Measurements from ENCODE around the gene GPAT2.
"Not testable (repeated sequence)": the region's sequence is repeated elsewhere in the genome, so short reads cannot be mapped to it uniquely, and the experiment has no call there.

The GPAT2 gene, protein sequence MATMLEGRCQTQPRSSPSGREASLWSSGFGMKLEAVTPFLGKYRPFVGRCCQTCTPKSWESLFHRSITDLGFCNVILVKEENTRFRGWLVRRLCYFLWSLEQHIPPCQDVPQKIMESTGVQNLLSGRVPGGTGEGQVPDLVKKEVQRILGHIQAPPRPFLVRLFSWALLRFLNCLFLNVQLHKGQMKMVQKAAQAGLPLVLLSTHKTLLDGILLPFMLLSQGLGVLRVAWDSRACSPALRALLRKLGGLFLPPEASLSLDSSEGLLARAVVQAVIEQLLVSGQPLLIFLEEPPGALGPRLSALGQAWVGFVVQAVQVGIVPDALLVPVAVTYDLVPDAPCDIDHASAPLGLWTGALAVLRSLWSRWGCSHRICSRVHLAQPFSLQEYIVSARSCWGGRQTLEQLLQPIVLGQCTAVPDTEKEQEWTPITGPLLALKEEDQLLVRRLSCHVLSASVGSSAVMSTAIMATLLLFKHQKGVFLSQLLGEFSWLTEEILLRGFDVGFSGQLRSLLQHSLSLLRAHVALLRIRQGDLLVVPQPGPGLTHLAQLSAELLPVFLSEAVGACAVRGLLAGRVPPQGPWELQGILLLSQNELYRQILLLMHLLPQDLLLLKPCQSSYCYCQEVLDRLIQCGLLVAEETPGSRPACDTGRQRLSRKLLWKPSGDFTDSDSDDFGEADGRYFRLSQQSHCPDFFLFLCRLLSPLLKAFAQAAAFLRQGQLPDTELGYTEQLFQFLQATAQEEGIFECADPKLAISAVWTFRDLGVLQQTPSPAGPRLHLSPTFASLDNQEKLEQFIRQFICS

GRCh38 chr2:96034792-96035191 lies at the start of gene GPAT2:
TSS of gene GPAT2 (minus strand) at chr2:96034916. CDS start at chr2:96032359, 2,557 bp downstream.
- DNase-seq: not testable (repeated sequence)

DNA sequence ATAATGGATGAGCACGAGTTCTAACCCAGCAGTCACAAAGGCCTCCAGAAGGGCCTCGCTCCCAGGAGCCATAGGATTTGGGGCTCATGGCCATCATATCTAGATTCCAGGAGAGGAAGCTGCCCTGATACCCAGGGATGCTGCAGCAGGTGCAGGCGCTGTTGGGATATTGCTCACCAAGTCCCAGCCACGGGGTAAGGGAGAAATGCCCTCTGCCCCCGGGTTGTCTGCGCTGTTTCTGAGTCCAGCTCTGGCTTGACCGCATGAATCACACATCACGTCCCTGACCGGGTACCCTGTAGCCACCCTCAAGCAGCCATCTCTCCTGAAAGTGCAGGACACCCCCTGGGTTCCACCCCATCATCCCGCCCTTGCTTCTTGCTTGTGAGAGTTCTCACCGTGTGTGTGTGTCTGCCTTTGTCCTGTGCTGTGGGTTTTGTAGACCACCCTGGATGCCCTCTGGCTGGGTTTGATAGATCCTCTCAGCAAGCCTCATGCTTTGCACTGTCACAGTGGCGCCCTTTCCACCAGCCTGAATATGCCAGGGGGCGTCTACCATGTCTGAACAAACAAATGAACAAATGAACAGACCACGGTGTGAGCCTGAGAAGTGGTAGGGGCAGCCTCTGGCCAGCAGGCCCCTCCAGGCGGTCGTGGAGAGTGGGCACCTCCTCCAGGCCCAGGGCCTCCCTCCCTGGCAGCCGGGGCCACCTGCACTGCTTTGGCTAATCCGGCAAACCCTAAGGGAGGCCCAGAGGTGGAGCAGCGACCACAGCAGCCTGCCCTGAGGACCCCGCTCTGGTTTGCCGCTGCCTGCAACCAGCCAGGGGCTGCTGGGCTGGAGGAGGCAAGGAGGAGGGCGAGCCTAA lies 49.5 kb upstream of the GPAT2 start:
- no peak for DNase-seq

DNA sequence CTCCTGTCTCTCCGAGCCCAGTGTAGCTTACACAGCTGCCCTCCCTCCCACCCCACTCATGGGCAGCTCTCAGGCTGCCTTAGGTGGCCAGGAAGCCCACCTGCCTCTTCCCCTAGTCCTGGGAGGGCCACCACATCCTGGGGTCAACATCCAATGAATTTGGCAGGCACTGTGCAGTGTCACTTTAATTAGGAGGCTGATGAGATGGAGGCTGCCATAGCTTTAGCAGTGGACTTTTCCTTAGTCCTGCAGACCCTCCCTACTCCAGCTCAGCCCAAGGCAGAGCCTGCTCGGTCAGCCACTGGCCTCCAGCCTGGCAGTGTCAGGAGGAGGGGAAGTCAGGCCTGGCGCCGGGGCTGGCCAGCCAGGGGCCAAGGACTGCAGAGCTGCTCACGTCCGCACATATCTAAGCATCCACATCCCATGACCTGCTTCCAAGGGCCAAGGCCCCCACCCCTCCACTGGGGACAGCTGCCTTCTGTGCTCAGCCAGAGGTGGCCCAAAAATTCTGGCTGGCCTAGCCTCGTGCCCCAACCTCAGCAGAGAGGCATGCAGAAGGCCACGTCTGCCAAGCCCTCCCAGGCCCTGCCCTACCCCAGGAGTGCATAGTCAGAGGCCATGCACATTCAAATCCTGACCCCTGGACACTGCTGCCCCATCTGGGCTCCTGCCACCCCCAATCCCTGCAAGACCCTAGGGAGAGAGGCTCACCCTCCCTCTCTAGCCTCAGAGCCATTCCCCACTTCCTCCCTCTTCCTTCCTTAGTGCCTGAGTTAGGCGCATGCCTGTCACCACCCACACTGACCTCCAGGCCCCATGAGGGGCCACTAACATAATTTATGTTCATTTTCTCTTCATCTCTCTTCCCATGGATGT lies 48.6 kb upstream of the GPAT2 start:
- no peak for DNase-seq

DNA sequence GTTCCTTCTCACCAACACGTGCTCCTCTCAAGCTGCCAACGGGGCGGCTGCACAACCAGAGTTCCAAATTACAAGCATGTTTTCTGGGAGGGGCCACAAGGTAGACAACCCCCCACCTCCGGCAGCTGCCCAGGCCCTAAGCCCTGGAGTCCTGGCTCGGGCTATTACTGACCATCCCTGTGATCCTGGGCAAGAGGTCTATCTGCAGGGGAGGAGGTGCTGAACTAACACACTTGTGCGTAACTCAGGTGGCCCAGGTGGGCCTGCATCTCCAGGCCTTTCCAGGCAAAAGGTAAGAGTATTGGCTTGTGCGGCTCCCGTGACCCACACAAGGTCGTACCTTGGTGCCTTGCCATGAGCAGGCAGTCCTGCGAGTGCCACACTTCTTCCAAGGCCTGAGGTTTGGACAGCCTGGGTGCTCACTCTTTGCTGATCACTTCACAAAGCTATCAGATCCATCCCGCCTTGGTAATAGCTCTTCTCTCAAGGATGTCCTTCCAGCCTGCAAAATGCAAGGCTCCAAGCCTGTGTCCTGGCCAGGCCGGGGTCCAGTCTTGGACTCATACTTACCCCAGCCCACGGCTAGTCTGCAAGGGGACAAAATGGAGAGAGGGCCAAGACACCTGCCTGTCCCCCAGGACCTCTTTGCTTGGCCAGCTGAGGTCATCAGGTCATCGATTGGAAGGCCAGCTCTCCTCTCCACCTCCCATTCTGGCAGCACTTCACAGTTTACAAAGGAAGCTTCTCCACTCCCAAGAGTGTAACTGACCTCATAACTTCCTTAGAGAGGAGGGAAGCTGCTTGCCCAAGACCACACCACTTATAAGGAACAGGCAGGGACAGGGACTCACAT lies 47.7 kb upstream of the GPAT2 start:
- no peak for DNase-seq

DNA sequence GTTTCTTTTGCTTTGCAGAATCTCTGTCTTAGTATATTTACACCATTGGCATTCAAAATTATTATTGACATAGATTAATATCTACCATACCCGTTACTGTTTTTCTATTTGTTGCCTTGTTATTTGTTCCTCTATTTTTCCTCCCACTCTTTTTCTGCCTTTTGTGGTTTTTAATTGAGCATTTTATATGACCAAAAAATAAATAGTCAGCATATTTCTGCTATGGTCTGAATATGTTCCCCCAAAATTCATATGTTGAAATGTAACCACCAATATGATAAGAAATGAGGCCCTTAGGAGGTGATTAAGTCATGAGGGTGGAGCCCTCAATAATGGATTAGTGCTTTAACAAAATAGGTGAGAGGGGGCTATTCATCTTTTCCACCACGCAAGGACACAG lies 46.3 kb upstream of the GPAT2 start:
- DNase-seq: no peak

- DNase-seq: no peak
These were observed 40.6 kb upstream of the GPAT2 start for GRCh38 chr2:96075199-96075771.

DNA sequence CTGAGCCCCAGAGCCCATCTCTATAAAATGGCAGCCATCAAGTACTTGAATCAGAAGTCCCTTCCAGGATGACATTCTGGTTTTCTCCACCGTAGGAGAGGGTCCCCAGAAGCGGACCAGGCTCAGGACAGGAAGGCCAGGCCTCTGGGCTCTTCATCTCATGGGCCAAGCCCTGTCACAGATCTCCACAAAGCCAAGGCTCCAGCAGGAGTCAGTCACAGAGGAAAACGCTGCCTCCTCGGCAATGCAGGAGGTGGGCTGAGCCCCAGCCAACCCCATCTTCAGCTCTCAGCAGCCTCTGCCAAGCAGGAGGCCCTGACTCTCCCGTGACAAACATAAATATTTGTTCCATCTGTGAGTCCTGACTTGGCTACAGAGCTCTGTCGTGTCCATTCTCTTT lies 39.4 kb upstream of the GPAT2 start:
- no peak for DNase-seq

GRCh38 chr2:96073170-96073775 lies 38.6 kb upstream of the GPAT2 start:
- DNase-seq: no peak

- DNase-seq: no peak
These were observed 38.0 kb upstream of the GPAT2 start for GRCh38 chr2:96072746-96073145.

- not testable (repeated sequence) for DNase-seq
These were observed 37.3 kb upstream of the GPAT2 start for GRCh38 chr2:96071977-96072491.

DNA sequence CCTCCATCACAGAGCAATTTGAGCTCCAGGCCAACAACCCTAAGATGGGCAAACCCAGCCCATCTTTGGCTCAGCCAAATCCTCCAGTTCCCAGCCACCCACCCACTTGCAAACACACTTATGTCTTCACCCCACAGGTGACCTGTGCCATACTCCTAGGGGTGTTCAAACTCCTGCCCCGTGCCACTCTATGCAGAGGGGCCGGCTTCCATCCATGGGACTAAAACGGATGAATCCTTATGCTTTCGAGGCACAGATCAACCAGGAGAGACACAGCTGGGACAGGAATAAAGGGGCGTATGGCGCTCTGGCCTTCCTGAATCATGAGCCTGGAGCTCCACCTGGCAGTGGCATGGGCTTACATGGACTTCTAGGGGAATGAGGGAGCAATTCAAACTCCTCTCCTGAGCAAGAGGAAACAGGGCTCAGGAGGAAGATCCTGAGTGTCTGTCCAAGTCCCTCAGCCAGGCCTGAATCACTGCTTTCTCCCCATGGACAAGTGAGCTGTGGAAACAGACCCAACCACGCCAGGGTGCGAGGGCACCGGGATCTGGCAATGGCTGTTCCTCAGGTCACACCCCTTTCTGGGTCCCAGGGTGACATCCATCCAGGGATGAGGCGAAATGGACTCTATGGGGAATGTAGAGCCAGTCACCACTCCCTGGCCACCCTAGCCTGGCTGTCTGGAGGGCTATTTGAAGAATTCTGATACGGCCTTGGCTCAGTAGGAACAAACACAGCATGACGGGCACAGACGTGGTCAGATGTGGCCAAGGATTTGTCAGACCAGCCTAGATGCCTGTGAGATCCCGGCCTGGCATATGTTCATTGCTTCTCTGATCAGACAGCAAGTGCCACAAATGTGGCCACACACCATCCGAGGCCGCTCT lies 36.6 kb upstream of the GPAT2 start:
- not testable (repeated sequence) for DNase-seq

DNA sequence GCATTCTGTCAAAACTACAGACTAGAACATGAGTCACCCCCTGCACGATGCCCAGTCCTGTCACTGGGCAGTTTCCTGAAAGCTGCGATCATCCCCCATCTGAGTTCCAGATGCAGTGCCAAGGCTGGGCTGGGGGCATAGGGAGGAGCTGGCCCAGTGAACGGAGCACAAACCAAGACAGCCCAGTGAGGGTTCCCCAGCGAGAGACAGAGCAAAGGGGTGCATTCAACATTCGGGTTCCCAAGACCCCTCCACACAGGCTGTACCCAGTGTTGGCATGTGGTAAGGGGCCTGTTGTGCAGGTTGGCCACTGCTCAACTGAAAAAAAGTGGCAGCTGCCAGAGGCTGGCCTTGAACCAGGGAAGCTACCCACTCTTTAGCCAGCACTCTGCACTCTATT lies 35.6 kb upstream of the GPAT2 start:
- DNase-seq: not testable (repeated sequence)

- not testable (repeated sequence) for DNase-seq
These were observed 35.2 kb upstream of the GPAT2 start for GRCh38 chr2:96069878-96070277.

- DNase-seq: not testable (repeated sequence)
These were observed 33.3 kb upstream of the GPAT2 start for GRCh38 chr2:96067902-96068581.

DNA sequence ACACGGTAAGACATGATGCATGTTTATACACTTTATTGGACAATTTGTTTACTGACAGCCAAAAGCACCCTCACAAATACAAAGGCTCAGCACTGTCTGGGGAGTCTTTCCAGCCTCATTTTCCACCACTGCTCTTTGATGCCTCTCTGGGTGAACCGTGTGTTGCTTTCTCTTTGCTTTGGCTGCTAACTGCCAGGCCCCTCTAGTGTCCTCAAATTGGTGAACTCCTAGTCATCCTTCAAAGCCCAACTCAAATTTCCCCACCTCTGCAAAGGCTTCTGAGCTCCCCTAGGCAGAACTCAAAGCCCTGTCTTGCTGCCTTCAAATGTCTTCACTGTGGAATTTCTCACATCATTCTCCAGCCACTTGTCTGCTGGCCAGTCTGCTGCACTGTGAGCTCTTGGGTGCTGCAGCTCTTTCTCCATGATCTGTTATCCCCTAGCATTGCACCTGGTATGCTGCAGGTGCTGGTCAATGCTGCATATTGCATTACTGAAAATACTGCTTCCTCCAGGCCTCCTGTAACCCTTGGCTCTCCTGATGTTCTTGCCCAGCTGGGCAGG lies 32.5 kb upstream of the GPAT2 start:
- not testable (repeated sequence) for DNase-seq

DNA sequence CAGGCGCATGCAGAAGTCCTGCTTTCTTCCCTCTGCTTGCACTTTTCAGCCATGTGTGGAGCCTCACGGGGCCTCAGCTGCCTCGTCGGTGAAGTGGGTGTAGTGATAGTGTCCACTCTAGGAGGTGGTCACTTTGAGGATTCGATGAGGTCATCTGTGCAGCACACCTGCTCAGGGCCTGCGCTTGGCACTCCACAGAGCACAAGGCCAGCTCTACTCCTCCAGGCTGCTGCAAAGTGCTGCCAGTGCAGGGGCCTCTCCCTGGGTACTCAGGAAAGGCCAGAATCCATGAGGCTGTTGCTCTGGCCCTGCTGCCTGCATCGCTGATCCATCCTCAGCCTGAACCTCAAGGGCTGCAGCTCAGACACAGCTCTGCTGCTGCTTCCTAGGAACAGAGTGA lies 31.8 kb upstream of the GPAT2 start:
- not testable (repeated sequence) for DNase-seq

DNA sequence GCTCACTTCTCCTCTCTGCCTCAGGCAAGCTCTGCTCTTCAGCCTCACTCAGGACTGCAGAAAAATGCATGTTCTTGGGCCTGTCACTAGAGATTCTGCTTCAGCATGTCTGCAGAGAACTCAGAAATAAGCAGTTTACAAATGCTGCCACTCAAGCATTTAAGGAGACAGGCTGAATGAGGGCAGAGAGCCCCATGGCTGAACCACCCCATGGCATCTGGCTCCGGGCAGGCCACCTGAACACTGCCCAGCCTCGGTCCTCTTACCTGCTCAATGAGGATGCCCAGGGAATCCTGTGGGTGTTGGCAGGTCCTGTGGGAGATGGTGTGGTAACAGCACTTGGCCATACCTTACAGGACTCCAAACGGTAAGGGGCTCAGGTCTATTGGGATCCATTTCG lies 31.2 kb upstream of the GPAT2 start:
- not testable (repeated sequence) for DNase-seq

GRCh38 chr2:96065381-96065930 lies 30.7 kb upstream of the GPAT2 start:
- DNase-seq: no peak
